SK-N-SH treated with all-trans-retinoic acid at 6 μM for 48 hours (cell line): ENCODE data around the gene MINK1.
"Not testable (repeated sequence)": the region's sequence is repeated elsewhere in the genome, so short reads cannot be mapped to it uniquely, and the experiment has no call there.

Source experiments
- ATAC-seq: fragments of 200-7000 bp; cut with Tn5 transposase; 3 replicates; pipeline ENCODE4 v1.9.1; 2020; ENCODE audit warnings: mild to moderate bottlenecking, moderate library complexity
- ARNTL ChIP-seq: fragments of 450-650 bp; formaldehyde crosslinking; IDR thresholded peaks from 2 replicates; pipeline ENCODE4 v1.5.0; 2020; ENCODE audit warnings: low read depth, mild to moderate bottlenecking, moderate library complexity, borderline replicate concordance
- BACH2 ChIP-seq: fragments of 250-450 bp; sonication (Bioruptor Pico); IDR thresholded peaks from 2 replicates; pipeline ENCODE4 v1.9.0; 2021; ENCODE audit warnings: mild to moderate bottlenecking, borderline replicate concordance
- CREB5 ChIP-seq: fragments of 250-450 bp; sonication (Bioruptor Pico); IDR thresholded peaks from 2 replicates; pipeline ENCODE4 v1.5.1; 2020; ENCODE audit warnings: low read depth, mild to moderate bottlenecking, moderate library complexity
- CSDC2 ChIP-seq: fragments of 250-450 bp; sonication (Bioruptor Pico); IDR thresholded peaks from 2 replicates; pipeline ENCODE4 v1.5.0; 2020; ENCODE audit warnings: mild to moderate bottlenecking, moderate library complexity
- CSRNP3 ChIP-seq: fragments of 250-450 bp; sonication (Bioruptor Pico); IDR thresholded peaks from 2 replicates; pipeline ENCODE4 v1.5.1; 2021; ENCODE audit warnings: mild to moderate bottlenecking, moderate library complexity
- ESRRG ChIP-seq: fragments of 250-450 bp; sonication (Bioruptor Pico); IDR thresholded peaks from 2 replicates; pipeline ENCODE4 v1.6.1; 2021; ENCODE audit warnings: mild to moderate bottlenecking
- GLIS3 ChIP-seq: fragments of 250-450 bp; sonication (Bioruptor Pico); IDR thresholded peaks from 2 replicates; pipeline ENCODE4 v1.5.0; 2020; ENCODE audit warnings: mild to moderate bottlenecking, moderate library complexity
- ISL1 ChIP-seq: fragments of 250-450 bp; sonication (Bioruptor Pico); IDR thresholded peaks from 2 replicates; pipeline ENCODE4 v2.1.2; 2022; ENCODE audit warnings: mild to moderate bottlenecking, moderate library complexity
- POU6F1 ChIP-seq: fragments of 250-450 bp; sonication (Bioruptor Pico); IDR thresholded peaks from 2 replicates; pipeline ENCODE4 v1.8.0; 2021; ENCODE audit warnings: low read depth, mild to moderate bottlenecking, moderate library complexity, borderline replicate concordance
- PPARA ChIP-seq: fragments of 250-450 bp; sonication (Bioruptor Pico); IDR thresholded peaks from 2 replicates; pipeline ENCODE4 v1.5.0; 2020; ENCODE audit warnings: mild to moderate bottlenecking, borderline replicate concordance
- RARB ChIP-seq: fragments of 250-450 bp; sonication (Bioruptor Pico); IDR thresholded peaks from 2 replicates; pipeline ENCODE4 v1.8.0; 2021; ENCODE audit warnings: mild to moderate bottlenecking, moderate library complexity
- SNAI2 ChIP-seq: fragments of 250-450 bp; sonication (Bioruptor Pico); IDR thresholded peaks from 2 replicates; pipeline ENCODE4 v1.5.0; 2020; ENCODE audit warnings: mild to moderate bottlenecking, moderate library complexity
- TCF4 ChIP-seq: fragments of 250-450 bp; sonication (Bioruptor Pico); IDR thresholded peaks from 2 replicates; pipeline ENCODE4 v1.8.0; 2021; ENCODE audit warnings: mild to moderate bottlenecking, moderate library complexity, borderline replicate concordance
- TOX ChIP-seq: fragments of 250-450 bp; sonication (Bioruptor Pico); IDR thresholded peaks from 2 replicates; pipeline ENCODE4 v1.8.0; 2021; ENCODE audit warnings: mild to moderate bottlenecking, moderate library complexity, borderline replicate concordance
- TSHZ2 ChIP-seq: fragments of 250-450 bp; sonication (Bioruptor Pico); IDR thresholded peaks from 2 replicates; pipeline ENCODE4 v1.5.0; 2020; ENCODE audit warnings: mild to moderate bottlenecking, moderate library complexity
- ZFP3 ChIP-seq: fragments of 250-450 bp; sonication (Bioruptor Pico); IDR thresholded peaks from 2 replicates; pipeline ENCODE4 v1.5.0; 2020; ENCODE audit warnings: mild to moderate bottlenecking, moderate library complexity
- ZFP30 ChIP-seq: fragments of 450-650 bp; formaldehyde crosslinking; IDR thresholded peaks from 2 replicates; pipeline ENCODE4 v1.5.0; 2022; ENCODE audit warnings: mild to moderate bottlenecking, moderate library complexity
- ZNF565 ChIP-seq: fragments of 450-650 bp; formaldehyde crosslinking; conservative IDR thresholded peaks from 2 replicates; pipeline ENCODE4 v1.5.0; 2020; ENCODE audit warnings: low read depth, mild to moderate bottlenecking, moderate library complexity
- ZNF70 ChIP-seq: fragments of 450-650 bp; formaldehyde crosslinking; IDR thresholded peaks from 2 replicates; pipeline ENCODE4 v1.5.0; 2020; ENCODE audit warnings: mild to moderate bottlenecking, moderate library complexity
- ZNF8 ChIP-seq: fragments of 450-650 bp; formaldehyde crosslinking; IDR thresholded peaks from 2 replicates; pipeline ENCODE4 v1.5.0; 2020; ENCODE audit warnings: mild to moderate bottlenecking, moderate library complexity

MINK1 gene

GRCh38 chr17:4902540-4902939 is 69.4 kb downstream of the MINK1 start (continued):
- no peak for TF ChIP-seq POU6F1 (CRISPR knock-in tag)
- TF ChIP-seq SNAI2 (CRISPR knock-in tag): no peak
- TF ChIP-seq BACH2: no peak
- no peak for TF ChIP-seq ISL1 (CRISPR knock-in tag)

GRCh38 chr17:4903051-4903818 is 70.1 kb downstream of the MINK1 start, which contains the start of gene CHRNE:
TSS of gene CHRNE (minus strand) at chr17:4903098. CDS start at chr17:4903063, 35 bp downstream.
- TF ChIP-seq ISL1 (CRISPR knock-in tag): no peak
- no peak for TF ChIP-seq ESRRG
- no peak for TF ChIP-seq ZFP30 (CRISPR knock-in tag)
- TF ChIP-seq CREB5 (CRISPR knock-in tag): no peak
- no peak for TF ChIP-seq ARNTL
- no peak for TF ChIP-seq CSDC2 (CRISPR knock-in tag)
- no peak for TF ChIP-seq TOX
- TF ChIP-seq ZFP3: no peak
- TF ChIP-seq ZNF565: no peak
- TF ChIP-seq GLIS3 (CRISPR knock-in tag): no peak
- no peak for TF ChIP-seq TSHZ2
- ATAC-seq: peak; percentile 81

- TF ChIP-seq ZNF8 (CRISPR knock-in tag): peak; percentile 63; the same call in 1 of the 2 replicates
- ATAC-seq: not testable (repeated sequence)
Measured at GRCh38 chr17:4906642-4907041, 73.5 kb downstream of the MINK1 start.

- ATAC-seq: no peak
- TF ChIP-seq TOX: no peak
Measured at GRCh38 chr17:4908301-4908700, 75.2 kb downstream of the MINK1 start.

GRCh38 chr17:4908711-4909496 is 75.8 kb downstream of the MINK1 start:
- TF ChIP-seq TCF4: peak; percentile 29; the same call in 1 of the 2 replicates
- no peak; the same call in 1 of the 2 replicates for TF ChIP-seq ZNF70 (CRISPR knock-in tag)
- no peak for TF ChIP-seq POU6F1 (CRISPR knock-in tag)
- peak; percentile 99 for ATAC-seq

GRCh38 chr17:4913994-4914393 is 80.9 kb downstream of the MINK1 start:
- TF ChIP-seq TOX (no peak), TSHZ2 (no peak), GLIS3 (CRISPR knock-in tag) (no peak), PPARA (CRISPR knock-in tag) (no peak), RARB (CRISPR knock-in tag) (no peak), CSRNP3 (CRISPR knock-in tag) (no peak), ZFP30 (CRISPR knock-in tag) (no peak), CSDC2 (CRISPR knock-in tag) (no peak)
- ATAC-seq: no peak
